SK-MEL-5 (cell line): ENCODE results near the gene TMSB10. TPM values are rescaled to one million over a fixed set of nuclear protein-coding genes. Genes with fewer than 3 reads are reported as not detected.
A peak's percentile ranks its signal among the peaks of the same experiment; 100 is the strongest.

Experiments used
- DNase-seq: peaks from one replicate; pipeline ENCODE4 v3.0.0-alpha.2; 2016; ENCODE audit warnings: low read depth, low spot score
- in situ Hi-C: cut with HindIII; loops from 2 replicates; pipeline ENCODE4 v1.10.0; 2016; ENCODE audit warnings: low sequenced_read_pairs, high pct_unique_total_duplicates, low pct_unique_long_range_greater_than_20kb
- total RNA-seq: library from RNA; depleted of rRNA; stranded (reverse); fragments of >200 nt; shearing (Covaris generic); gene quantifications from 2 replicates; pipeline ENCODE4 v1.2.3, GENCODE V29; 2014; rRNA removed

The TMSB10 gene
- total RNA-seq, 1 experiment from 2014 or later, result 3,205 TPM

DNA sequence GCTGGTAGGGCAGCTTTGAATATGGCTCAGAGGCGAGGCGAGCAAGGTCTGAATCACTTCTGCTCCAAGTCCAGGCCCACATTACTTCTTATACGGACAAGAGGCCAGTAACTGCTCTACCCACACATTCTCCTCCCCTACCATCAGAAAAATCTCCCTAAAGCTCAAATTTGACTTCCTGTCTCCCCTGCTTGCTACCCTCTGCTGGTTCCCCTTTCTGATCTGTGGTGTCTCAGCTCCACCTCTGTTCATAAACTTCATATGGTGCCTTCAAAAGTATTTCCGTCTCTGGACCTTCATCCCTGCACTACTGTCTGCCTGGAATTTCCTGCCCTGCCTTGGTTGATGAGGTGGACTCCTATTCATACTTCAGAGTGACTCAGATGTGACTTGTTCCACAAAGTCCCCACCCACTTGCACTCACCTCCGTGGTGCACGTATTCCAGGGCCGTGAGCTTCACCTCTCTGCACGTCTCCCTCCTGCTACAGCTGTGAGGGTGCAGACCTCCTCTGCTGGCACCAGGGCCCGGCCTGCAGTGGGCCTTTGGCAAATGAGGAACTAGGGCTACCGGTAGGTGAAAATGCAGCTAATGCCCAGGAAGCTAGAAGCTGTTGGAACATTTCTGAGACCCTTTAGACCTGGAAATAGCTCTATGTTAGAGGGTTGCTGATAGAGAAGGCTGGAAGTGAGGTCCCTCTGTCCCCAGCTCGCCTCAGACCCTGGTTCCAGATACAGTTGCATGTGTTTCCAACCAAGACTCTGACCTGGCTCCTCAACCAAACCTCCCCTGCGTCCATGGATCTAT lies 41.0 kb downstream of the TMSB10 start:
- no peak for DNase-seq
- in situ Hi-C loops, result no loop called here

DNA sequence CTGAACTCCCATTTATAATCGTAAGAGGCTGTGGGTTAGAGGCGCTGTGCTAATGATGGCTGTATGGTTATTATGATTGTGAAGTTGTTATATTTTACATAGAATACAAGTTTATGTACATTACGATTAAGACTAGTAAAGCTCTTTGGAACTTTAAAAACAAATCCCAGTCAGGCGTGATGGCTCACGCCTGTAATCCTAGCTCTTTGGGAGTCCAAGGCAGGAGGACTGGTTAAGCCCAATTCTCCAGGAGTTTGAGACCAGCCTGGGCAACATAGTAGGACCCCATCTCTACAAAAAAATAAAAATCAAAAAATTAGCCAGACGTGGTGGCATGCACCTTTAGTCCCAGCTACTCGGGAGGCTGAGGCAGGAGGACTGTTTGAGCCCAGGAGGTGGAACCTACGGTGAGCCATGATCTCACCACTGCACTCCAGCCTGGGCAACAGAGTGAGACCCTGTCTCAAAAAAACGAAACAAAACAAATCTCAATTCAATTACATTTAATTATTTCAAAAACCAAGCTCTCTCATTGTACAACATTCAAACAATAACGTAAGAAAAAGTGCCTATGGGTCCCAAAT lies 41.6 kb downstream of the TMSB10 start:
- in situ Hi-C loops, result no loop called here
- no peak for DNase-seq

DNA sequence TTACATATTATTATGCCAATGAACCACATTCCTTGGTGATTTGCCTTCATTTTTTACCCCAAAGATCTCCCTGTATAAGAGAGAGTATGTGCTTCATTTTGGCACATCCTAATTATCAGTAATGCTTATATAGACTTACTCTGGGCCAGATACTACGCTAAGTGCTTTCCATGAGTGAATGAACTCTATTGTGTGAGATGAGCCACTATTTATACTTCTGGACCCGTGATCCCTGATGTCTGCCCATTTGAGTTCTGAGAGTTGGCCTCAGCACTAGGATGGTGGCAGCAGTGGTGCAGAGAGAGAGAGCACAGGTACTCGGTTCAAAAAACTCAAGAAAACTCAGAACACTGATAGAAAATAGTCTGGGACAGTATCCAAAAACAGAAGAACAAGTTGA lies 48.1 kb downstream of the TMSB10 start:
- in situ Hi-C loops, result no loop called here
- peak; percentile 89 for DNase-seq

DNA sequence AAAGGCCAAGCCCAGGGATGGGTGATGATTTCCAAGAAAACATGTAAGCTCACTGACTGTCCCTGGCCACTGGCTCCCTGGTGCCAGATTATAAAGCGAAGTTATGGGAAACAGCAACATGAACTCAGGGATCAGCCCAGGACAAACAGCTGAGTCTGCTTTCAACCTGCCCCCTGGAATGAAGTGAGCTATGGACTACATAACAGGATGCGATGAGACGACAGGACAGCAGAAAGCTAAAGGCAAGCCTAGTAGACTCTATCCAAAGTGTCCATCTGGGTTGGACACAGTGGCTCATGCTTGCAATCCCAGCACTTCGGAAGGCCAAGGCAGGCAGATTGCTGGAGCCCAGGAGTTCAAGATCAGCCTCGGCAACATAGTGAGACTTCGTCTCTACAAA lies 48.9 kb downstream of the TMSB10 start:
- DNase-seq, result no peak
- in situ Hi-C loops, result no loop called here

Other genes with a start within 250 kb of the TMSB10 start
- 0.98 and 2.9 TPM in 2 replicates for gene TRABD2A, start 24.6 kb upstream of the TMSB10 start, total RNA-seq
- gene KCMF1, start 65.5 kb downstream of the TMSB10 start, total RNA-seq, result 86.3 and 98.3 TPM in 2 replicates
- 0.71 and 1.1 TPM in 2 replicates for gene TCF7L1, start 227.7 kb downstream of the TMSB10 start, total RNA-seq